ENCODE data around the gene CRY2.
"Not testable (repeated sequence)": the region's sequence is repeated elsewhere in the genome, so short reads cannot be mapped to it uniquely, and the experiment has no call there.

Gene CRY2

GRCh38 chr11:45816614-45817013 lies 30.7 kb upstream of the CRY2 start:
- TF ChIP-seq CTCF (IDR thresholded peaks at IDR 0.05): no peak
- no peaks in the 10 kb centered on the region for H3K9me3 ChIP-seq
- peaks cover 9% of the 10 kb centered on the region for H3K36me3 ChIP-seq
- no peaks in the 10 kb centered on the region for H3K4me1 ChIP-seq (ENCODE audit: control insufficient read depth in 1 of 2, insufficient read depth in 1 of 2, low read depth in 1 of 2, low read length in 1 of 2)
- no peak overlapping the region for H3K4me3 ChIP-seq (ENCODE audit: low read depth in 1 of 2, low read length in 1 of 2)
- no peaks in the 10 kb centered on the region for H3K27me3 ChIP-seq
- H3K27ac ChIP-seq: no peak overlapping the region

GRCh38 chr11:45817191-45817590 lies 30.1 kb upstream of the CRY2 start:
- no peak overlapping the region for H3K27ac ChIP-seq
- TF ChIP-seq CTCF (IDR thresholded peaks at IDR 0.05): no peak
- H3K27me3 ChIP-seq: no peaks in the 10 kb centered on the region
- peaks cover 4% of the 10 kb centered on the region for H3K36me3 ChIP-seq
- no peaks in the 10 kb centered on the region for H3K4me1 ChIP-seq (ENCODE audit: control insufficient read depth in 1 of 2, insufficient read depth in 1 of 2, low read depth in 1 of 2, low read length in 1 of 2)
- H3K9me3 ChIP-seq: no peaks in the 10 kb centered on the region
- no peak overlapping the region for H3K4me3 ChIP-seq (ENCODE audit: low read depth in 1 of 2, low read length in 1 of 2)

GRCh38 chr11:45818961-45819605 lies 28.2 kb upstream of the CRY2 start:
- Histone ChIP-seq H3K27me3 (no peaks in the 10 kb centered on the region), H3K36me3 (no peaks in the 10 kb centered on the region), H3K4me1 (ENCODE audit: control insufficient read depth in 1 of 2, insufficient read depth in 1 of 2, low read depth in 1 of 2, low read length in 1 of 2) (no peaks in the 10 kb centered on the region), H3K27ac (no peak overlapping the region), H3K9me3 (no peaks in the 10 kb centered on the region), H3K4me3 (ENCODE audit: low read depth in 1 of 2, low read length in 1 of 2) (no peak overlapping the region)
- no peak for TF ChIP-seq CTCF (IDR thresholded peaks at IDR 0.05)

GRCh38 chr11:45820211-45820857 lies 26.9 kb upstream of the CRY2 start:
- H3K36me3 ChIP-seq: no peaks in the 10 kb centered on the region
- H3K9me3 ChIP-seq: no peaks in the 10 kb centered on the region
- H3K27me3 ChIP-seq: no peaks in the 10 kb centered on the region
- H3K27ac ChIP-seq: no peak overlapping the region
- TF ChIP-seq CTCF (IDR thresholded peaks at IDR 0.05): no peak
- H3K4me3 ChIP-seq (ENCODE audit: low read depth in 1 of 2, low read length in 1 of 2): no peak overlapping the region
- no peaks in the 10 kb centered on the region for H3K4me1 ChIP-seq (ENCODE audit: control insufficient read depth in 1 of 2, insufficient read depth in 1 of 2, low read depth in 1 of 2, low read length in 1 of 2)

- H3K36me3 ChIP-seq: not testable (repeated sequence)
Observed at GRCh38 chr11:45826492-45826891, 20.8 kb upstream of the CRY2 start.

GRCh38 chr11:45827123-45827522 lies 20.2 kb upstream of the CRY2 start:
- Histone ChIP-seq H3K4me1 (ENCODE audit: control insufficient read depth in 1 of 2, insufficient read depth in 1 of 2, low read depth in 1 of 2, low read length in 1 of 2) (no peaks in the 10 kb centered on the region), H3K27me3 (peaks cover 44% of the 10 kb centered on the region), H3K4me3 (ENCODE audit: low read depth in 1 of 2, low read length in 1 of 2) (no peak overlapping the region), H3K27ac (no peak overlapping the region), H3K36me3 (no peaks in the 10 kb centered on the region), H3K9me3 (no peaks in the 10 kb centered on the region)
- no peak for TF ChIP-seq CTCF (IDR thresholded peaks at IDR 0.05)

More at GRCh38 chr11:45826492-45826891, 20.8 kb upstream of the CRY2 start:
- H3K27ac ChIP-seq; H3K4me3 ChIP-seq (ENCODE audit: low read depth in 1 of 2, low read length in 1 of 2); H3K9me3 ChIP-seq; H3K4me1 ChIP-seq (ENCODE audit: control insufficient read depth in 1 of 2, insufficient read depth in 1 of 2, low read depth in 1 of 2, low read length in 1 of 2): not testable (repeated sequence)
- H3K27me3 ChIP-seq: peaks cover 44% of the 10 kb centered on the region

All from neutrophil (primary cell).